HL-60 (cell line): ENCODE measurements around the gene LRRN1.

ENCODE experiments used
- DNase-seq, 2 experiments: peaks; one replicate each; pipeline ENCODE4 v3.0.0-alpha.2; 2010 to 2020; ENCODE audit warnings: low read depth in 1 of 2, low spot score in 1 of 2
- H3K27ac ChIP-seq: fragments of 250-450 bp; sonication (Bioruptor Pico); replicated peaks from 2 replicates; pipeline ENCODE4 v1.5.1; 2020; ENCODE audit warnings: mild to moderate bottlenecking, moderate library complexity
- H3K27me3 ChIP-seq: fragments of 250-450 bp; sonication (Bioruptor Pico); 2 replicates; pipeline ENCODE4 v1.5.1; 2021; ENCODE audit warnings: mild to moderate bottlenecking, moderate library complexity; ENCODE audit not compliant: insufficient read depth, poor library complexity, severe bottlenecking
- H3K4me3 ChIP-seq: replicated peaks from 2 replicates; pipeline ENCODE4 v1.5.1; 2011; ENCODE audit warnings: mild to moderate bottlenecking, control low read depth, low read length; ENCODE audit not compliant: insufficient read depth
- CTCF ChIP-seq: IDR thresholded peaks from one replicate; pipeline ENCODE4 v1.5.1; 2011; ENCODE audit warnings: low read length, control low read depth, inconsistent platforms; ENCODE audit not compliant: insufficient read depth
- GABPA ChIP-seq: IDR thresholded peaks from 2 replicates; pipeline ENCODE4 v1.6.1; 2012; ENCODE audit warnings: low read depth
- POLR2AphosphoS5 ChIP-seq: IDR thresholded peaks from 2 replicates; pipeline ENCODE4 v1.6.1; 2012; ENCODE audit warnings: low read depth
- REST ChIP-seq: IDR thresholded peaks from 2 replicates; pipeline ENCODE4 v1.6.1; 2012; ENCODE audit warnings: low read depth; ENCODE audit not compliant: insufficient replicate concordance
- SPI1 ChIP-seq: IDR thresholded peaks from 2 replicates; pipeline ENCODE4 v1.6.1; 2012; ENCODE audit warnings: low read depth, mild to moderate bottlenecking, borderline replicate concordance

The LRRN1 gene

GRCh38 chr3:3800080-3800455, 837 bp downstream of the LRRN1 start:
- Histone ChIP-seq H3K27me3 (peaks cover 46% of the 10 kb centered on the region), H3K27ac (no peak overlapping the region), H3K4me3 (peak overlapping the region; percentile 33; the same call in 1 of the 2 replicates)
- no peak for DNase-seq
- TF ChIP-seq REST, result no peak
- TF ChIP-seq POLR2AphosphoS5, result no peak
- TF ChIP-seq SPI1, result no peak
- TF ChIP-seq CTCF, result no peak
- TF ChIP-seq GABPA, result no peak

- Histone ChIP-seq H3K27me3 (peaks cover 46% of the 10 kb centered on the region), H3K4me3 (no peak overlapping the region), H3K27ac (no peak overlapping the region)
- DNase-seq, result no peak
- TF ChIP-seq POLR2AphosphoS5, result no peak
- no peak for TF ChIP-seq SPI1
- TF ChIP-seq CTCF, result no peak
- no peak for TF ChIP-seq REST
- TF ChIP-seq GABPA, result no peak
Measured at GRCh38 chr3:3800685-3801493, 1.7 kb downstream of the LRRN1 start.

GRCh38 chr3:3801494-3801841, 2.2 kb downstream of the LRRN1 start:
- Histone ChIP-seq H3K4me3 (no peak overlapping the region), H3K27ac (no peak overlapping the region), H3K27me3 (peaks cover 46% of the 10 kb centered on the region)
- TF ChIP-seq CTCF (no peak), REST (no peak), POLR2AphosphoS5 (no peak), GABPA (no peak), SPI1 (no peak)
- no peak for DNase-seq
